Uterus (tissue), 2 donors: ENCODE results near the gene NT5DC3.

ENCODE experiments used
- POLR2A ChIP-seq, 2 donors: fragments of 450-650 bp; IDR thresholded peaks; one replicate each; pipeline ENCODE4 v1.6.1; 2016; ENCODE audit warnings: antibody characterized with exemption in 2 of 2, mild to moderate bottlenecking in 1 of 2, moderate library complexity in 1 of 2
- TF ChIP-seq, protein P1 (sequence below), 4 experiments: fragments of 200-600 bp in 2 of 4; fragments of 450-650 bp in 2 of 4; sonication (generic) in 2 of 4; IDR thresholded peaks; one replicate each; pipeline ENCODE4 v1.5.1; 2016 to 2019; ENCODE audit warnings: antibody characterized with exemption in 4 of 4, mild to moderate bottlenecking in 2 of 4, moderate library complexity in 1 of 4

DNA sequence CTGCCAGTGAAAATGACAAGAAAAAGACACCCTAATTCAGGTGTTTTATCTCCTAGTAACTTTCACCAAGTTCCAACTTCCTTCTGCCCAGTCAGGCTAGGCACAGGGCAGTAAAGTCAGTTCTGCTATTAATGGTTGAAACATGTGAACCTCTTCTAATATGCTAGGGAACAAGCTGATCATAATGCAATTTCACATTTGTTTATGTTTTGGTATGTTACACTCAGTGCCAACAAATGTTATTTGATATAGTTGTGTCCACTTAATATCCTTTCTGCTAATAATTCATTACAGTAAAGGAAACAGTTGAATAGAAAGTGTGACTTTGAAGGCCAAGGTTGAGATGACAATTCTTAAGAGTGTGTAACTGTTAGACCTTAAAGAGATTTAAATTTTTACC lies 17.2 kb downstream of the NT5DC3 start:
- TF ChIP-seq, protein P1, sequence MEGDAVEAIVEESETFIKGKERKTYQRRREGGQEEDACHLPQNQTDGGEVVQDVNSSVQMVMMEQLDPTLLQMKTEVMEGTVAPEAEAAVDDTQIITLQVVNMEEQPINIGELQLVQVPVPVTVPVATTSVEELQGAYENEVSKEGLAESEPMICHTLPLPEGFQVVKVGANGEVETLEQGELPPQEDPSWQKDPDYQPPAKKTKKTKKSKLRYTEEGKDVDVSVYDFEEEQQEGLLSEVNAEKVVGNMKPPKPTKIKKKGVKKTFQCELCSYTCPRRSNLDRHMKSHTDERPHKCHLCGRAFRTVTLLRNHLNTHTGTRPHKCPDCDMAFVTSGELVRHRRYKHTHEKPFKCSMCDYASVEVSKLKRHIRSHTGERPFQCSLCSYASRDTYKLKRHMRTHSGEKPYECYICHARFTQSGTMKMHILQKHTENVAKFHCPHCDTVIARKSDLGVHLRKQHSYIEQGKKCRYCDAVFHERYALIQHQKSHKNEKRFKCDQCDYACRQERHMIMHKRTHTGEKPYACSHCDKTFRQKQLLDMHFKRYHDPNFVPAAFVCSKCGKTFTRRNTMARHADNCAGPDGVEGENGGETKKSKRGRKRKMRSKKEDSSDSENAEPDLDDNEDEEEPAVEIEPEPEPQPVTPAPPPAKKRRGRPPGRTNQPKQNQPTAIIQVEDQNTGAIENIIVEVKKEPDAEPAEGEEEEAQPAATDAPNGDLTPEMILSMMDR (IDR thresholded peaks at IDR 0.05), result no peak
- TF ChIP-seq POLR2A (IDR thresholded peaks at IDR 0.05), result no peak
